ENCODE measurements around the gene MAP2K1. TPM values are rescaled to one million over a fixed set of nuclear protein-coding genes. Genes with fewer than 3 reads are reported as not detected.
A peak's percentile ranks its signal among the peaks of the same experiment; 100 is the strongest.
"Not testable (repeated sequence)": the region's sequence is repeated elsewhere in the genome, so short reads cannot be mapped to it uniquely, and the experiment has no call there.

Gene MAP2K1
- total RNA-seq, 1 experiment from 2014 or later, result 48.4 TPM

- no peak for DNase-seq (ENCODE audit: extremely low read depth, low read depth)
These were observed 85.7 kb downstream of the MAP2K1 start for GRCh38 chr15:66472176-66472999.

GRCh38 chr15:66474135-66474534, 87.4 kb downstream of the MAP2K1 start:
- DNase-seq (ENCODE audit: extremely low read depth, low read depth), result no peak

- DNase-seq (ENCODE audit: extremely low read depth, low read depth), result no peak
These were observed 88.3 kb downstream of the MAP2K1 start for GRCh38 chr15:66474963-66475362.

GRCh38 chr15:66476535-66476934, 89.8 kb downstream of the MAP2K1 start:
- DNase-seq (ENCODE audit: extremely low read depth, low read depth), result no peak

DNA sequence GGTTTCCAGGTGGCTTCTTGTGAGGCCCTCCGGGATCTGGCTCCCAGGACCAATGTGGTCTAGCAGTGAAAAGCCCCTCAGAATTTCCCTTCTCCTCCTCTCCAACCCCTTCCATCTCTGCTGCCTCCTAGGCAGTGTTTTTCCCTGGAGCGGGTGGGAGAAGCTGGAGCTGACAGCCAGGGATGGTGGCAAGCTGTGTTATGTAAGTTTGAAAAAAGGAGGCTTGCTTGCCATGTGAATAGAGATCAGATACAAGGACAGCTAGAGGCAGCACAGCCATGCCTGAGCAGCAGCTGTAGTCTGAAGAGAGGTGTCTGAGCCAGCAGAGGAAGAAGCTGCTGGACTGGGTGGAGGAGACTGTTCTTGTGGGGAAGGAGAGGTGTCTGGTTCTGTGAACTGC, 90.3 kb downstream of the MAP2K1 start:
- DNase-seq (ENCODE audit: extremely low read depth, low read depth), result no peak

DNA sequence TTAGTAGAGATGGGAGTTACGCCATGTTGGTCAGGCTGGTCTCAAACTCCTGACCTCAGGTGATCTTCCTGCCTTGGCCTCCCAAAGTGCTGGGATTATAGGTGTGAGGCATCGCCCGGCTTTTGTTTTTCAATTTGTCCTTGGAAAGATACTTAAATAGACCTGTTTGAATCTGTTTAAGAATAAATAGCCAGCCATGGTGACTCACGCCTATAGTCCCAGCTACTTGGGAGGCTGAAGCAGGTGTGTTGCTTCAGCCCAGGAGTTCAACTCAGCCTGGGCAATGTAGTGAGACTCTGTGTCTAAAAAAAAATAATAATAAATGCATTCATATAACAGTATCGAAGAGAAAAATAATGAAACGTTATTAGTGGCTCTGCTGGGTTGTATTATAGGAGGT, 93.6 kb downstream of the MAP2K1 start:
- DNase-seq (ENCODE audit: extremely low read depth, low read depth), result no peak

DNA sequence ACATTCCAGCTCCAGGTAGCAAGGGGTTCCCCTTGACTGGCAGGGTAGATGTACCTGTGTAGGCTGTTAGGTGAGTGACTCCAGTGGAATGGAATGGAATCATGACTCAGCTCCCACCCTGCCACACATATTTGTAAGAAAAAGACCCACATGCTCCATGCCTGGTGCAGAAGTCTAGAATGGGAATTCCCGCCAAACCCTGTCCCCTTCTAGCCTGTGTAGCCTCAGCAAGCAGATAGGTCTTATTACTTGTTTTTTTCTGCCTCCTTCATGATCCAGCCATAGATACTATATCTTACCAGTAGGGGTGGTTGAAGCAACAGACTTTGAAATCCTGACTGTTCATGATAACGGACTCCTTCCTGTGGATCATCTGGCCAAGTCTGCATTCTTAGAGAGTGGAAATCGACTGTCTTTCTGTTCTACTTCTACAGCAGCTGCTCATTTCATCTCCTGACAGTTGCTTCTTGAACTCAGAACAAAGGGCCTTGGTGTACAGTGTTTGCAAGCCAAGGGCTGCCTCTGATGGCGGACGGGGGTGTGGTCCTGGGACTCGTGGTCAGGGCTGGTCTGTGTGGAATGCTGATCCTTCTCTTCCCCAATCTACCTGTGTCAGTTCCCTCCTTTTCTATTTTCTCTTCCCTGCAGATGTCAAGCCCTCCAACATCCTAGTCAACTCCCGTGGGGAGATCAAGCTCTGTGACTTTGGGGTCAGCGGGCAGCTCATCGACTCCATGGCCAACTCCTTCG, 94.6 kb downstream of the MAP2K1 start:
- DNase-seq (ENCODE audit: extremely low read depth, low read depth), result no peak

DNA sequence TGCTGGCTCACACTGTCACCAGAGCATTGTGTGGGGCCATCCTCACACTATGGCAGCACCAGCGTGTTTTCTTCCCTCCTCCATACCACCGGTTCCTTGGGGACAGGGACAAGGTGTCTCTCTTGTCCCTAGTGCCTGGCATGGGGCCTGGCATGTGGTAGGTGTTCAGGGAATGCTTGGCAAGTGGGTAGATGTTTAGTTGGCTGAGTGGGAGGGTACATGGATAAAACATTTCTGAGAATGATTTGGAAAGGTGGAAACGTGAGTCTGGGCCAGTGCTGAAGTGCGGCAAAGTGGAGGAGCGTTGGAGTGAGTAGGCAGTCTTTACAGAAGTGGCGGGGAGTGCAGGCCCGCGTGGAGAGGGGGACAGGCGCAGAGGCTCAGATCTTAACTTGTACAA, 95.8 kb downstream of the MAP2K1 start:
- DNase-seq (ENCODE audit: extremely low read depth, low read depth), result no peak

GRCh38 chr15:66483131-66483566, 96.4 kb downstream of the MAP2K1 start:
- no peak for DNase-seq (ENCODE audit: extremely low read depth, low read depth)

DNA sequence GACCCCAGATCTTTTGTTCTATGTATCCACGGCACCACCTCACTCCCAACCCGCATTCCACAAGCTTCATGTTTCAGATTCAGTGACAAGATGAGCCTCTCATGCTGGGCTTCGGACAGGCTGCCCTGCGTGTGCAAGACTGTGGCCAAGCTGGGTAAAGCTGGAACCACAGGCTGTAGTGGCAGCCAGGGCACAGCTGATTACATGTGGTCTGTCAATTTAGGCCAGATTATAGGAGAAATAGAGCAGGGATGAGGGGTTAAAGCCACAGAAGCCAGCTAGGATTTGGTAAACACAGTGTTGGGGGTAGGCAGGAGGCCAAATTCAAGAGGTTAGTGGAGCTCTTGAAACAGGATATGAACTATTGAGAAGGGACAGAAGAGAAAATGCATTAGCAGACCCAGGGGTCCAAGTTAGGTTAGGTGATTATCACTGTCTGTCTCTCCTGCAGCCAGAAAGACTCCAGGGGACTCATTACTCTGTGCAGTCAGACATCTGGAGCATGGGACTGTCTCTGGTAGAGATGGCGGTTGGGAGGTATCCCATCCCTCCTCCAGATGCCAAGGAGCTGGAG, 97.9 kb downstream of the MAP2K1 start:
- DNase-seq (ENCODE audit: extremely low read depth, low read depth), result no peak

GRCh38 chr15:66486887-66487286, 100.2 kb downstream of the MAP2K1 start:
- DNase-seq (ENCODE audit: extremely low read depth, low read depth), result no peak

DNA sequence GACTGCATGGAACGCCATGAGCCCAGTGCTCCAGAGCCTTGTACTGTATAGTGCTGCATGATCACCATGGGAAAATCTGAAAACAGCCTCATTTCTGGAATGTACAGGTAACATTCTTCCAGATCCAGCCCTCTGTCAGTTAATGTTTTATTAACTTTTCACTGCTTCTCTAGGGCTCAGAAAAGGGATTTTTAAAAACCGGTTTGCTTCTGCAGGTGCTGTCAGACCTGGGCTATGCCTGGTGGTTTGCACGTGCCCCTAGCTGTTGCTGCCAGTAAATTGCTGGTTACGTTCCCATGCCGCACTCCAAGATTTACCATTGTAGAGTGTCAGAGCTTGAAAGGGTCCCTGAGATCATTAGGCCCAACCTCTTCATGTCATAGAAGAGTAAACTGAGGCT, 101.8 kb downstream of the MAP2K1 start:
- DNase-seq (ENCODE audit: extremely low read depth, low read depth), result no peak

DNA sequence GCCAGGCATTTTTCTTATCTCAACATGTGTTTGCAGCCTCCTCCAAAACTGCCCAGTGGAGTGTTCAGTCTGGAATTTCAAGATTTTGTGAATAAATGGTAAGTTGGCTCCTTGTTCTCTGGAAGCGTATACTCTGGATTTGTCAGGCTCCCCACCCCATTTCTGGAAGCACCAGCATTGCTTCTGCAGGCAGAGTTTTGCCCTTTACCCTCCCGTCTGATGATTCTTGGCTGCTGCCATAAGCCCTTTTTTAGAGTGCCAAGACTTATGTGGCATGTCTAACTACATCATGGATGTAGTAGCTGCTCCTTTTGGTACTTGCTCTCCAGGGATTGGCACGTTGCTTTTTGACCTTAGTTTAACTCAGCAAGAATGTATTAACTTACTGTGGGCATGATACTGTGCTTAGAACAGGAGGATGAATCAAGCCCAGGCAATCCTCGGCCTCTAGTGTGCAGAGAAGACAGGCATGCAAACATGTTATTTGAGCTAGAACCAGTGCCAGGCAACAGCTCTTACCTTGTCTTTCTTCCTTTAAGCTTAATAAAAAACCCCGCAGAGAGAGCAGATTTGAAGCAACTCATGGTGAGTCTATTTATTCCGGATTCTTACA, 102.6 kb downstream of the MAP2K1 start:
- no peak for DNase-seq (ENCODE audit: extremely low read depth, low read depth)

DNA sequence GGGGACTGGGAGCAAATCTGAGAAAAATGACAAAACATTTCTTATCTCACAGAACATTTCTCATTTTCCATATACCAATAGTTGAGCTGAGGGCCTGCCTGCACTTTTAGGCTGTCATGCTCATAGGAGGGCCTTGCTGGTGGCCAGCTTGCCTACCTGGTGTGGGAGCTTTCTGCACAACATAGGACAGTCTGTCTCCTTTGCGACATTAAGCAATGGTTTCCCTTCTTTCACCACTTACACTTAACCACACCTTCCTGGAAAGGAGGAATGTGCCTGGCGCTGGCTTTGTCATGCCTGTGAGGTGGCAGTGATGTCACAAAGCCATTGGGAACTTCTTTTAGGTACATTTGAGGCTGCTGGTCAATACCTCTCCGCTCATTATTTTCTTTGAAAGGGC, 105.1 kb downstream of the MAP2K1 start:
- DNase-seq (ENCODE audit: extremely low read depth, low read depth), result no peak

GRCh38 chr15:66494262-66494661, 107.5 kb downstream of the MAP2K1 start:
- no peak for DNase-seq (ENCODE audit: extremely low read depth, low read depth)

DNA sequence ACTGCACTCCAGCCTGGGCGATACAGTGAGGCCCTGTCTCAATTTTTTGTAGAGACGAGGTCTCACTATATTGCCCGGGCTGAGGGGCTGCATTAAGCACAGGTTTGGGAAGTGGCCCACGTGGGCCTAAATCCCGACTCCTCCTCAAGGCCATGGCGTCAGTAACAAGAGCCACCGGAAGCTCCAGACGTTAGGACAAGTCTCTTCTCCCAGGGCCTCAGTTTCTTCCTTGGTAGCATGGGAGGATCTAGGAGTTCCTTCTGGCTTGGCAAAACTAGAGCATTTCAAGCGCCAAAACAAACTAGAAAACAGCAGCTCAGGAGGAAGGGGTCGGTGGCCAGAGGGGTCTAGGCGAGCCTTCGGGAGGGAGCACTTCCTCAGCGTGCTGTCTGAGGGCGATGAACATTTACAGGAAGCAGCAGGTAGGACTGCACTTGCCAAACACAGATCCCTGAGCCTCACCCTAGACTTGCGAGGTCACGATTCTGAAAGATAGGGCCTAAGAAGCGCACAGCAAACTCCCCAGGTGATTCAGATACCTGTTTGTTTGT, 110.3 kb downstream of the MAP2K1 start:
- no peak for DNase-seq (ENCODE audit: extremely low read depth, low read depth)

DNA sequence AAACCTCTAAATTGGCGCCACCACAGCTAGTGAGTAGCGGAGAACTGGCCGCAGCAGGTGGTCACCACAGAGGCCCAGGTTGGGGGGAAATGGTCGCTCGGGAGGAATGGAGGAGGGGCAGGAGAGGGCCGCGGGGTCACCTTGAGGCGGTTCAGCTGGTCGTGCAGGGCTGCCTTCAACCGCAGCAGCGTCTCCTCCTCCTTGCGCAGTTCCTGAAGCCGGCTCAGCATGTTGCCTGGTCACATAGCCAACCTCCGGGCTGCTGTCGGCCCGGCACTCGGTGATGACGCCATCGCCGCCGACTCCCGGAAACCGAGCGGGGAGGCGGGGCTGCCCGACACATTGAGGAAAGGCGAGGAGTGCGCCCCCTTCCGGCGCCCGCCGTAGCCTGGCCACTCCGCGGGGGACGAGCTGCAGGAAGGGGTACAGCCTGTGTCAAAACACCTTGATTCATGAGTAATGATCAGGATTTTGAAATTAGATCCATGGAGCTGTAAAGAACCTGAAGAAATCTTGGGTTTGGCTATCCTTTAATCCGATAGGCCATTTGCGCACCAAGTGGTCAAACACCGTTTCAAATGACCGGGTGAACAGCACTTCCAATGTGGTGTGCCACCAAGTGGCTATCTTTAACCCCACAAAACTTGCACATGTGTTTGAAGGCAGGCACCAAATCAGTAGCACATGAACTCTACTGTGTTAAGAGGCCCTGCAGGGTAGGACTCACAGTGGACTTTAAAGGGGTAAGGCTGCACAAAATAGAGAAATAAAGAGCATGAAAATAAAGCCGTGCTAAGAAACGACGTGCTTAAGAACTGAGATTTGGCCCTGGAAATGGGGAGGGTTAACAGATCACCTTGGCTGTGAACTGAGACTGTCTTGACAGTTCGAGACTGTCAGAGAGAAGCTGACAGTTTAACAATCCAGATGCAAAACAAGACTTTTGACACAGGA, 111.1 kb downstream of the MAP2K1 start, which contains the start of gene SNAPC5:
Gene SNAPC5, minus strand, starts transcription at position 261 of the 954 bp plus-strand sequence. Its CDS starts 31 bp downstream, at position 230.
- DNase-seq (ENCODE audit: extremely low read depth, low read depth), result peak; percentile 92

DNA sequence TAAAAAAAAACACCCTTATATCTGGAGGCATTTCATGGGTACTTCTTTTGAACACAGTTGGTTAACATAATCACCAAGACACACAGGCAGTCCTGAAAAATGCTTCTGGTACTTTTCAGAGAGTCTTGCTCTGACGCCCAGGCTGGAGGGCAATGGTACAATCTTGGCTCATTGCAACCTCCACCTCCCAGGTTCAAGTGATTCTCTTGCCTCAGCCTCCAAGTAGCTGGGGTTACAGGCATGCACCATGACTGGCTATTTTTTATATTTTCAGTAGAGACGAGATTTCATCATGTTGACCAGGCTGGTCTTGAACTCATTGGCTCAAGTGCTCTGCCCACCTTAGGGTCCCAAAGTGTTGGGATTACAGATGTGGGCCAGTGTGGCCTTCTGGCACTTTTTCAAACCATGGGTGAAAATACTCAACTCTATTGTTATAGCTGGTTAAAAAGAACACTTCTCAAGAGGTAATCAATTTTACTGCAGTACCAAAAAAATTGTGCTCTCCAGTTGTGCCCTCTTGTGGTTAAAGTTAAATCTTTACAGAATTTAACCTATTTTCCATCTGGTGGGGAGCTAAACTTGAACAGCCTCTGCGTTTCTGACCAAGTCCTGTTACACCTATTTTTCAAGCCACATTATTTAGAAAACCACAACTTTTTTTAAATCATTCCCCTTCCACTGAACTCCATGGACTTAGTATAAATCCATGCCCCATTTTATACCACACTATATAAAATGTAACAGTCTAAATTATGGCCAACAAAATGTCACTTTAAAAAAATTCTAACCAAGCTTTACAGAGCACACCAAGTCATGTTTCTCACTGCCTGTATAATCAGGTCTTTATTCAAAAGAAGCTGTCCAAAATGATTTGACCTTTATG, 112.0 kb downstream of the MAP2K1 start:
- DNase-seq (ENCODE audit: extremely low read depth, low read depth), result no peak

DNA sequence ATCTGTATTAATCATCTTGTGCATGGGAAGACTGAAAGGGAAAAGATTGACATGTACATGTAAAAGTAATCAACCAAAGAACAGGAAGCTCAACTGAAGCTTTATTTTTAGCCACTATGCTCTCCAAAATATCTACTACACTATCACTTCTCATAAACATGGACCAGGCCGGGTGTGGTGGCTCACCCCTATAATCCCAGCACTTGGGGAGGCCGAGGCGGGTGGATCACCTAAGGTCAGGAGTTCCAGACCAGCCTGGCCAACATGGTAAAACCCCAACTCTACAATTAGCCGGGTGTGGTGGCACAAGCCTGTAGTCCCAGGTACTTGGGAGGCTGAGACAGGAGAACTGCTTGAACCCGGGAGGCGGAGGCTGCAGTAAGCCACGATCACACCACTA, 113.6 kb downstream of the MAP2K1 start:
- not testable (repeated sequence) for DNase-seq (ENCODE audit: extremely low read depth, low read depth)

All from NCI-H460 (cell line).